Brain microvascular endothelial cell (primary cell): ENCODE measurements around the gene NOTCH1.

Source experiments
- DNase-seq: peaks from one replicate; pipeline ENCODE4 v3.0.0-alpha.2; 2020
- H3K27ac ChIP-seq: fragments of 250-450 bp; sonication (Bioruptor Pico); 2 replicates; pipeline ENCODE4 v1.5.1; 2020; ENCODE audit warnings: mild to moderate bottlenecking, moderate library complexity
- H3K27me3 ChIP-seq: fragments of 250-450 bp; sonication (Bioruptor Pico); replicated peaks from 2 replicates; pipeline ENCODE4 v1.5.1; 2020; ENCODE audit warnings: mild to moderate bottlenecking
- H3K36me3 ChIP-seq: fragments of 250-450 bp; sonication (Bioruptor Pico); replicated peaks from 2 replicates; pipeline ENCODE4 v1.5.1; 2020; ENCODE audit warnings: mild to moderate bottlenecking
- H3K4me3 ChIP-seq: 2 replicates; pipeline ENCODE4 v1.5.1; 2011; ENCODE audit warnings: low read depth, mild to moderate bottlenecking, control low read depth, low read length, moderate library complexity
- CTCF ChIP-seq: IDR thresholded peaks from 2 replicates; pipeline ENCODE4 v1.5.1; 2011; ENCODE audit warnings: low read depth, mild to moderate bottlenecking, moderate library complexity, low read length, control low read depth, inconsistent platforms; ENCODE audit errors: missing control alignments
- in situ Hi-C: cut with HindIII; loops from 2 replicates; pipeline ENCODE4 v1.10.0; 2017; ENCODE audit warnings: low sequenced_read_pairs, low pct_ligation_motif_present

The NOTCH1 gene

GRCh38 chr9:136474974-136475865, 70.6 kb downstream of the NOTCH1 start:
- no peak overlapping the region for H3K27ac ChIP-seq
- H3K36me3 ChIP-seq = peaks cover 75% of the 10 kb centered on the region
- in situ Hi-C loops = no loop called here
- no peak overlapping the region for H3K4me3 ChIP-seq
- DNase-seq = no peak
- TF ChIP-seq CTCF = no peak
- H3K27me3 ChIP-seq = no peaks in the 10 kb centered on the region

- Histone ChIP-seq H3K36me3 (peaks cover 84% of the 10 kb centered on the region), H3K4me3 (no peak overlapping the region), H3K27ac (no peak overlapping the region), H3K27me3 (no peaks in the 10 kb centered on the region)
- in situ Hi-C loops = no loop called here
- no peak for TF ChIP-seq CTCF
- no peak for DNase-seq
These were observed 71.7 kb downstream of the NOTCH1 start for GRCh38 chr9:136474021-136474640.

- no peak for TF ChIP-seq CTCF
- H3K27ac ChIP-seq = no peak overlapping the region
- H3K27me3 ChIP-seq = no peaks in the 10 kb centered on the region
- peaks cover 90% of the 10 kb centered on the region for H3K36me3 ChIP-seq
- no peak for DNase-seq
- no peak overlapping the region for H3K4me3 ChIP-seq
- in situ Hi-C loops = no loop called here
These were observed 72.5 kb downstream of the NOTCH1 start for GRCh38 chr9:136473354-136473721.

- DNase-seq = no peak
- H3K27ac ChIP-seq = no peak overlapping the region
- no peak overlapping the region for H3K4me3 ChIP-seq
- in situ Hi-C loops = no loop called here
- no peaks in the 10 kb centered on the region for H3K27me3 ChIP-seq
- no peak for TF ChIP-seq CTCF
- H3K36me3 ChIP-seq = peaks cover 92% of the 10 kb centered on the region
These were observed 73.1 kb downstream of the NOTCH1 start for GRCh38 chr9:136472640-136473353.

GRCh38 chr9:136471802-136472487, 73.9 kb downstream of the NOTCH1 start:
- H3K27ac ChIP-seq = no peak overlapping the region
- peaks cover 92% of the 10 kb centered on the region for H3K36me3 ChIP-seq
- H3K4me3 ChIP-seq = no peak overlapping the region
- no peaks in the 10 kb centered on the region for H3K27me3 ChIP-seq
- in situ Hi-C loops = no loop called here
- DNase-seq = no peak
- TF ChIP-seq CTCF = no peak
